Breast epithelium (tissue), 4 donors: ENCODE data around the gene OR4F15. TPM values are rescaled to one million over a fixed set of nuclear protein-coding genes. Genes with fewer than 3 reads are reported as not detected.

Experiments
- DNase-seq, 2 donors: peaks; one replicate each; pipeline ENCODE4 v3.0.0-alpha.2; 2019; ENCODE audit warnings: low spot score in 2 of 2
- H3K27ac ChIP-seq, 2 donors: fragments of 200-600 bp; sonication (generic) in 1 of 2; one replicate each; pipeline ENCODE4 v1.5.1; 2016 to 2019; ENCODE audit warnings: mild to moderate bottlenecking in 1 of 2
- H3K27me3 ChIP-seq, 2 donors: fragments of 200-600 bp; sonication (generic) in 1 of 2; one replicate each; pipeline versions ENCODE4 v1.5.1 to v1.6.0; 2017 to 2019; ENCODE audit warnings: control low read depth in 1 of 2, mild to moderate bottlenecking in 1 of 2
- H3K36me3 ChIP-seq: fragments of 200-600 bp; one replicate; pipeline ENCODE4 v1.5.1; 2019
- H3K4me1 ChIP-seq, 2 donors: fragments of 200-600 bp; sonication (generic); one replicate each; pipeline ENCODE4 v1.5.1; 2016 to 2019; ENCODE audit warnings: control low read depth in 1 of 2
- H3K4me3 ChIP-seq, 3 donors: fragments of 200-600 bp; sonication (generic); 1 replicate in 2 of 3; 2 replicates in 1 of 3; pipeline ENCODE4 v1.5.1; 2016 to 2019; ENCODE audit warnings: mild to moderate bottlenecking in 3 of 3, moderate library complexity in 2 of 3
- H3K9me3 ChIP-seq, 2 donors: fragments of 200-600 bp; sonication (generic) in 1 of 2; one replicate each; pipeline ENCODE4 v1.5.1; 2016 to 2019; ENCODE audit warnings: control low read depth in 1 of 2
- POLR2A ChIP-seq: fragments of 450-650 bp; IDR thresholded peaks from one replicate; pipeline ENCODE4 v1.6.1; 2016; ENCODE audit warnings: antibody characterized with exemption, mild to moderate bottlenecking, moderate library complexity
- POLR2AphosphoS5 ChIP-seq, 3 donors: sonication (generic); formaldehyde crosslinking; IDR thresholded peaks; one replicate each; pipeline ENCODE4 v1.6.1; 2017; ENCODE audit warnings: antibody characterized with exemption in 3 of 3
- intact Hi-C: fragments of 100-400 bp; cut with DNase I; formaldehyde crosslinking; loops from one replicate; pipeline ENCODE4 v1.15.1; 2023; ENCODE audit warnings: low total_unique reads
- total RNA-seq, 3 donors: library from RNA; depleted of rRNA; stranded (reverse); fragments of >200 nt; gene quantifications; one replicate each; pipeline ENCODE4 v1.1.0, GENCODE V29; 2016
- TF ChIP-seq, protein P1 (sequence below), 3 donors: fragments of 450-650 bp; IDR thresholded peaks; one replicate each; pipeline ENCODE4 v1.5.1; 2016 to 2017; ENCODE audit warnings: antibody characterized with exemption in 3 of 3, mild to moderate bottlenecking in 3 of 3, moderate library complexity in 3 of 3

The OR4F15 gene
- total RNA-seq, 3 donors from 2014 or later: not detected

DNA sequence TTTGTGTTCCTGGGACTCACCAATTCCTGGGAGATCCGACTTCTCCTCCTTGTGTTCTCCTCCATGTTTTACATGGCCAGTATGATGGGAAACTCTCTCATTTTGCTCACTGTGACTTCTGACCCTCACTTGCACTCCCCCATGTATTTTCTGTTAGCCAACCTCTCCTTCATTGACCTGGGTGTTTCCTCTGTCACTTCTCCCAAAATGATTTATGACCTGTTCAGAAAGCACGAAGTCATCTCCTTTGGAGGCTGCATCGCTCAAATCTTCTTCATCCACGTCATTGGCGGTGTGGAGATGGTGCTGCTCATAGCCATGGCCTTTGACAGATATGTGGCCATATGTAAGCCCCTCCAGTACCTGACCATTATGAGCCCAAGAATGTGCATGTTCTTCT lies 16.8 kb downstream of the OR4F15 start:
- no peak overlapping the region for H3K4me3 ChIP-seq
- no peak overlapping the region for H3K27ac ChIP-seq
- intact Hi-C loops: no loop called here
- no peaks in the 10 kb centered on the region for H3K4me1 ChIP-seq
- DNase-seq: no peak
- H3K27me3 ChIP-seq: no peaks in the 10 kb centered on the region
- peaks cover under 1 to 14% of the 10 kb centered on the region in 2 donors for H3K9me3 ChIP-seq
- no peaks in the 10 kb centered on the region for H3K36me3 ChIP-seq
- TF ChIP-seq POLR2A (no peak), POLR2AphosphoS5 (IDR thresholded peaks at IDR 0.05) (no peak)
- TF ChIP-seq, protein P1, sequence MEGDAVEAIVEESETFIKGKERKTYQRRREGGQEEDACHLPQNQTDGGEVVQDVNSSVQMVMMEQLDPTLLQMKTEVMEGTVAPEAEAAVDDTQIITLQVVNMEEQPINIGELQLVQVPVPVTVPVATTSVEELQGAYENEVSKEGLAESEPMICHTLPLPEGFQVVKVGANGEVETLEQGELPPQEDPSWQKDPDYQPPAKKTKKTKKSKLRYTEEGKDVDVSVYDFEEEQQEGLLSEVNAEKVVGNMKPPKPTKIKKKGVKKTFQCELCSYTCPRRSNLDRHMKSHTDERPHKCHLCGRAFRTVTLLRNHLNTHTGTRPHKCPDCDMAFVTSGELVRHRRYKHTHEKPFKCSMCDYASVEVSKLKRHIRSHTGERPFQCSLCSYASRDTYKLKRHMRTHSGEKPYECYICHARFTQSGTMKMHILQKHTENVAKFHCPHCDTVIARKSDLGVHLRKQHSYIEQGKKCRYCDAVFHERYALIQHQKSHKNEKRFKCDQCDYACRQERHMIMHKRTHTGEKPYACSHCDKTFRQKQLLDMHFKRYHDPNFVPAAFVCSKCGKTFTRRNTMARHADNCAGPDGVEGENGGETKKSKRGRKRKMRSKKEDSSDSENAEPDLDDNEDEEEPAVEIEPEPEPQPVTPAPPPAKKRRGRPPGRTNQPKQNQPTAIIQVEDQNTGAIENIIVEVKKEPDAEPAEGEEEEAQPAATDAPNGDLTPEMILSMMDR (IDR thresholded peaks at IDR 0.05): no peak

DNA sequence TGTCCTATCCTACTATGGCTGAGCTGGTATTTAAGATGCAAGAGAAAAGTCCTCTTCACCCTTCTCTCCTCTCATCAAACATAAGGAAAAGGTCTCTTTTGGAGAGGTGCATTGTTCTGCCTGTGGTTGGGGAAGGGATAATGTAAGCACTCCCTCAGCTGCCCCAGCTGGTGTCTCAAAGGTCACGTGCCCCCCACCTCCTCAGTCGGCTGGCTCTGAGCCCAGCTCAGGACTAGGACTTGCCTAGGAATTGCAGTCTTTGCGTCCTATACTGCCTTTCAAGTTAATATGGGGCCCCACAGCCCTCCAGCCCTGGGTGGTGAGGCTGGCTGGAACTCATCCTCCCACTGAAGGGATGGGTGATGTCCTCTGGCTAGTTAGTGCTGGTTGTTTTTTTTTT lies 29.7 kb downstream of the OR4F15 start:
- no peak for DNase-seq
- Histone ChIP-seq H3K36me3 (no peaks in the 10 kb centered on the region), H3K27ac (no peak overlapping the region), H3K4me1 (no peaks in the 10 kb centered on the region), H3K4me3 (no peak overlapping the region), H3K27me3 (peaks cover 0 to 20% of the 10 kb centered on the region in 2 donors), H3K9me3 (peaks cover 0 to 5% of the 10 kb centered on the region in 2 donors)
- TF ChIP-seq, protein P1 (IDR thresholded peaks at IDR 0.05): no peak
- no peak for TF ChIP-seq POLR2AphosphoS5 (IDR thresholded peaks at IDR 0.05)
- no peak for TF ChIP-seq POLR2A
- intact Hi-C loops: no loop called here

DNA sequence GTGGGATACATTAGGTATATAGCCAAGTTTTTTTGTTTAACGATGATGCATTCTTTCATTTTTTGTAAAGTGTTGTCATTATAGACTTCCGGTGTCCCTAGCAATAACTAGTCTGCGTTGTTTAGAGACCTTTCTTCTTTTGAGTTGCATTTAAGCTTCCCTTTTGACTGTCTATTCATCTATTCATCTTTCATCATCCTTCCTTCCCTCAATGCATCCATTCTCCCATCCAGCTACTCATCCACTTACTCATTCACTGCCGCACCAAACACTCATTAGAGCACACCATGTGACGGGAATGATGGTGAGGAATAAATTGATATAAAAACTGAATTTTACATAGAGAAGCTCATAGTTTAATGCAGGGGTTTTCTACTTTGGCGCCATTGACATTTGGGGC lies 32.9 kb downstream of the OR4F15 start:
- TF ChIP-seq, protein P1 (IDR thresholded peaks at IDR 0.05): no peak
- TF ChIP-seq POLR2A: no peak
- no peak for DNase-seq
- H3K27ac ChIP-seq: no peak overlapping the region
- H3K9me3 ChIP-seq: no peaks in the 10 kb centered on the region
- peaks cover 0 to 27% of the 10 kb centered on the region in 2 donors for H3K27me3 ChIP-seq
- no peak overlapping the region for H3K4me3 ChIP-seq
- no peaks in the 10 kb centered on the region for H3K36me3 ChIP-seq
- H3K4me1 ChIP-seq: no peaks in the 10 kb centered on the region
- intact Hi-C loops: no loop called here

DNA sequence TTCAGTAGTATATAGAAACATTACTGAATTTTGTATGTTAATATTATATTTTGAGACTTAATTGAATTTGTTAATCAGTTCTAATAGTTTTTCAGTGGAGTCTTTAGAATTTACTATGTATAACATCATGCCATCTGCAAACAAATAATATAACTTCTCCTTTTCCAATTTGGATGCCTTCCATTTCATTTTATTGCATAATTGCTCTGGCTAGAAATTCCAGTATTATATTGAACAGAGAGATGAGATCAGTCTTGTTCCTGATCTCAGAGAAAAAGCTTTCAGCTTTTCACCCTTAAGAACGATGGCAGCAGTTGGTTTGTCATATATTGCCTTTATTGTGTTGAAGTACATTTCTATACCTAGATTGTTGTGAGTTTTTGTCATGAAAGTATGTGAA lies 40.4 kb downstream of the OR4F15 start:
- no peak overlapping the region for H3K27ac ChIP-seq
- no peak for DNase-seq
- intact Hi-C loops: no loop called here
- H3K9me3 ChIP-seq: no peaks in the 10 kb centered on the region
- H3K27me3 ChIP-seq: peaks cover 0 to 7% of the 10 kb centered on the region in 2 donors
- no peaks in the 10 kb centered on the region for H3K36me3 ChIP-seq
- H3K4me1 ChIP-seq: no peaks in the 10 kb centered on the region
- H3K4me3 ChIP-seq: no peak overlapping the region
- TF ChIP-seq, protein P1 (IDR thresholded peaks at IDR 0.05): no peak
- no peak for TF ChIP-seq POLR2AphosphoS5 (IDR thresholded peaks at IDR 0.05)
- no peak for TF ChIP-seq POLR2A

Other genes with a start within 250 kb of the OR4F15 start
- 10 to 100 TPM; 40.3 to 49.8 (median 46.2) TPM for gene TM2D3, start 159.8 kb upstream of the OR4F15 start, total RNA-seq
- 10 to 100 TPM; 21.3 to 32.8 (median 25.3) TPM for gene TARS3, start 87.7 kb upstream of the OR4F15 start, total RNA-seq
- gene OR4F6, start 8.7 kb upstream of the OR4F15 start, total RNA-seq: not detected